HepG2 (cell line): ENCODE measurements around the gene ZNRF3. TPM values are rescaled to one million over a fixed set of nuclear protein-coding genes. Genes with fewer than 3 reads are reported as not detected.

ENCODE experiments used
- FOSL1 ChIP-seq: sonication (generic); formaldehyde crosslinking; IDR thresholded peaks from 2 replicates; pipeline ENCODE4 v1.9.0; 2021; ENCODE audit warnings: missing genetic modification reagents, borderline replicate concordance
- GATA4 ChIP-seq: sonication (generic); IDR thresholded peaks from 2 replicates; pipeline ENCODE4 v1.6.1; 2016; ENCODE audit warnings: antibody characterized with exemption, low read depth, borderline replicate concordance
- HIVEP1 ChIP-seq: sonication (generic); formaldehyde crosslinking; IDR thresholded peaks from 2 replicates; pipeline ENCODE4 v1.4.0; 2020; ENCODE audit warnings: mild to moderate bottlenecking, missing genetic modification reagents
- HMG20A ChIP-seq: IDR thresholded peaks from 2 replicates; pipeline ENCODE4 v1.6.1; 2016; ENCODE audit warnings: borderline replicate concordance
- KMT2B ChIP-seq: IDR thresholded peaks from 2 replicates; pipeline ENCODE4 v1.6.1; 2016; ENCODE audit warnings: missing genetic modification reagents, missing compliant biosample characterization
- NFRKB ChIP-seq: fragments of 450-650 bp; IDR thresholded peaks from 2 replicates; pipeline ENCODE4 v1.6.1; 2017
- NFYB ChIP-seq: sonication (generic); formaldehyde crosslinking; IDR thresholded peaks from 2 replicates; pipeline ENCODE4 v1.4.0; 2020; ENCODE audit warnings: missing genetic modification reagents
- NRL ChIP-seq: sonication (generic); formaldehyde crosslinking; IDR thresholded peaks from 2 replicates; pipeline ENCODE4 v1.5.0; 2020; ENCODE audit warnings: missing genetic modification reagents, mild to moderate bottlenecking, moderate library complexity, borderline replicate concordance
- PCBP2 ChIP-seq: fragments of 200-400 bp; formaldehyde crosslinking; optimal IDR thresholded peaks from 2 replicates; pipeline ENCODE3; 2018; ENCODE audit warnings: low read length, low read depth; ENCODE audit not compliant: poor library complexity, severe bottlenecking
- PRMT3 ChIP-seq: sonication (generic); formaldehyde crosslinking; IDR thresholded peaks from 2 replicates; pipeline ENCODE4 v1.8.1; 2022; ENCODE audit warnings: low read depth, mild to moderate bottlenecking, moderate library complexity, missing genetic modification reagents, borderline replicate concordance
- RCOR2 ChIP-seq: IDR thresholded peaks from 2 replicates; pipeline ENCODE4 v1.6.1; 2016; ENCODE audit warnings: missing biosample characterization, missing genetic modification reagents
- SPEN ChIP-seq: sonication (generic); formaldehyde crosslinking; IDR thresholded peaks from 2 replicates; pipeline ENCODE4 v1.5.1; 2020; ENCODE audit warnings: low read depth, mild to moderate bottlenecking, missing genetic modification reagents
- TAF15 ChIP-seq: fragments of 200-400 bp; formaldehyde crosslinking; IDR thresholded peaks from one replicate; pipeline ENCODE4 v1.6.1; 2018; ENCODE audit warnings: mild to moderate bottlenecking, low read depth, low read length; ENCODE audit not compliant: poor library complexity, severe bottlenecking
- TCF7 ChIP-seq: sonication (generic); IDR thresholded peaks from 2 replicates; pipeline ENCODE4 v1.6.1; 2016; ENCODE audit warnings: antibody characterized with exemption, low read depth
- ZNF232 ChIP-seq: sonication (generic); formaldehyde crosslinking; IDR thresholded peaks from 2 replicates; pipeline ENCODE4 v1.4.0; 2020; ENCODE audit warnings: missing genetic modification reagents, borderline replicate concordance
- ZNF260 ChIP-seq: sonication (generic); formaldehyde crosslinking; IDR thresholded peaks from 2 replicates; pipeline ENCODE4 v1.4.0; 2020; ENCODE audit warnings: missing genetic modification reagents, low read depth, mild to moderate bottlenecking, borderline replicate concordance
- ZNF567 ChIP-seq: sonication (generic); formaldehyde crosslinking; IDR thresholded peaks from 2 replicates; pipeline ENCODE4 v1.8.1; 2023; ENCODE audit warnings: mild to moderate bottlenecking, missing genetic modification reagents, borderline replicate concordance
- ZNF572 ChIP-seq: sonication (generic); formaldehyde crosslinking; IDR thresholded peaks from 2 replicates; pipeline ENCODE4 v1.5.1; 2020; ENCODE audit warnings: mild to moderate bottlenecking, missing genetic modification reagents
- polyA plus RNA-seq, 8 experiments: library from polyadenylated mRNA; depleted of rRNA in 3 of 8; stranded (reverse) in 7 of 8; unstranded in 1 of 8; fragments of >200 nt; fragmentation: Illumina TruSeq in 4 of 8; extraction: Trizol in 4 of 8; gene quantifications; 2 replicates each; pipeline versions ENCODE4 v1.2.1 to v1.2.3, GENCODE V29; 2011 to 2016; ENCODE audit warnings: low read depth in 4 of 8, missing spikeins in 1 of 8, mixed read lengths in 1 of 8; ENCODE audit not compliant: insufficient read depth in 1 of 8
- total RNA-seq, 5 experiments: library from RNA; depleted of rRNA; stranded (reverse); fragments of >200 nt; fragmentation: Illumina TruSeq; extraction: Trizol; gene quantifications; 2 replicates each; pipeline ENCODE4 v1.2.3, GENCODE V29; 2016; ENCODE audit warnings: low read depth in 1 of 5
- TF ChIP-seq, protein P1 (sequence below): IDR thresholded peaks from 2 replicates; pipeline ENCODE4 v1.6.1; 2016; ENCODE audit warnings: missing compliant biosample characterization, missing genetic modification reagents, borderline replicate concordance
- TF ChIP-seq, protein P2 (sequence below): sonication (generic); formaldehyde crosslinking; IDR thresholded peaks from 2 replicates; pipeline ENCODE4 v1.5.0; 2020; ENCODE audit warnings: mild to moderate bottlenecking, missing genetic modification reagents
- TF ChIP-seq, protein P3 (sequence below): IDR thresholded peaks from 2 replicates; pipeline ENCODE4 v1.6.1; 2018; ENCODE audit warnings: missing genetic modification reagents
- TF ChIP-seq, protein P4 (sequence below): sonication (generic); formaldehyde crosslinking; conservative IDR thresholded peaks from 2 replicates; pipeline ENCODE4 v1.4.0; 2020; ENCODE audit warnings: missing genetic modification reagents

ZNRF3 gene
- total and polyA plus RNA-seq, 2 of the 13 experiments (the other 11 are each of a cell fraction or from before 2014, with no cell fraction given), result 20.3 to 36.7 TPM

DNA sequence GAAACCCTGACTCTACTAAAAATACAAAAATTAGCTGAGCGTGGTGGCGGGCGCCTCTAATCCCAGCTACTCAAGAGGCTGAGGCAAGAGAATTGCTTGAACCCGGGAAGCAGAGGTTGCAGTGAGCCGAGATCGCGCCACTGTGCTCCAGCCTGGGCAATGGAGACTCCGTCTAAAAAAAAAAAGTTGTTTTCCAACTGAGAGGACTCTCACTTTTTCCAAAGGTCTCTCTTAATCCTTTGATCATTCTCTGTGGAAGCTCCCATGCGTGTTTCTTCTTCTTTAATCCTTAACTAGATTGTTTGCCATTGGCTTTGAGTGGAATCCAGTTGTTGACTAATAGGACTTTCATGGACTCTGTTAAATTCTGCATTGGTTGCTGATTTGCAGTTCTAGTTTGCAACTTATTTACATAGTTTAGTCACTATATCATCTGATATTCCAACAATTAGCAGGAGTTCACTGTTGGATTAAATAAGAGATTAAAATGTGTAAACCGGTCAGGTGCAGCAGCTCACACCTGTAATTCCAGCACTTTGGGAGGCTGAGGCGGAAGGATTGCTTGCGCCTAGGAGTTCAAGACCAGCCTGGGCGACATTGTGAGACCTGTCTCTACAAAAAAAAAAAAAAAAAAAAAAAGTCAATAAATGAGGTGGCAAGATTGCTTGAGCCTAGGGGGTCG, 98.6 kb downstream of the ZNRF3 start (continued):
- TF ChIP-seq, protein P1, sequence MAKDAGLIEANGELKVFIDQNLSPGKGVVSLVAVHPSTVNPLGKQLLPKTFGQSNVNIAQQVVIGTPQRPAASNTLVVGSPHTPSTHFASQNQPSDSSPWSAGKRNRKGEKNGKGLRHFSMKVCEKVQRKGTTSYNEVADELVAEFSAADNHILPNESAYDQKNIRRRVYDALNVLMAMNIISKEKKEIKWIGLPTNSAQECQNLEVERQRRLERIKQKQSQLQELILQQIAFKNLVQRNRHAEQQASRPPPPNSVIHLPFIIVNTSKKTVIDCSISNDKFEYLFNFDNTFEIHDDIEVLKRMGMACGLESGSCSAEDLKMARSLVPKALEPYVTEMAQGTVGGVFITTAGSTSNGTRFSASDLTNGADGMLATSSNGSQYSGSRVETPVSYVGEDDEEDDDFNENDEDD (CRISPR knock-in tag), result no peak
- TF ChIP-seq HMG20A (CRISPR knock-in tag), result peak; percentile 80; the same call in 1 of the 2 replicates
- no peak for TF ChIP-seq PRMT3 (CRISPR knock-in tag)
- TF ChIP-seq ZNF567, result no peak
- TF ChIP-seq ZNF572 (CRISPR knock-in tag), result no peak
- TF ChIP-seq FOSL1 (CRISPR knock-in tag), result peak; percentile 43; the same call in 1 of the 2 replicates
- no peak for TF ChIP-seq ZNF260 (CRISPR knock-in tag)
- TF ChIP-seq TCF7, result peak; percentile 97
- TF ChIP-seq NFYB (CRISPR knock-in tag), result no peak; the same call in 1 of the 2 replicates
- no peak for TF ChIP-seq PCBP2
- no peak for TF ChIP-seq GATA4
- no peak for TF ChIP-seq ZNF232
- TF ChIP-seq HIVEP1 (CRISPR knock-in tag), result no peak
- peak; percentile 13; the same call in 1 of the 2 replicates for TF ChIP-seq KMT2B (CRISPR knock-in tag)
- no peak for TF ChIP-seq TAF15
- TF ChIP-seq, protein P2, sequence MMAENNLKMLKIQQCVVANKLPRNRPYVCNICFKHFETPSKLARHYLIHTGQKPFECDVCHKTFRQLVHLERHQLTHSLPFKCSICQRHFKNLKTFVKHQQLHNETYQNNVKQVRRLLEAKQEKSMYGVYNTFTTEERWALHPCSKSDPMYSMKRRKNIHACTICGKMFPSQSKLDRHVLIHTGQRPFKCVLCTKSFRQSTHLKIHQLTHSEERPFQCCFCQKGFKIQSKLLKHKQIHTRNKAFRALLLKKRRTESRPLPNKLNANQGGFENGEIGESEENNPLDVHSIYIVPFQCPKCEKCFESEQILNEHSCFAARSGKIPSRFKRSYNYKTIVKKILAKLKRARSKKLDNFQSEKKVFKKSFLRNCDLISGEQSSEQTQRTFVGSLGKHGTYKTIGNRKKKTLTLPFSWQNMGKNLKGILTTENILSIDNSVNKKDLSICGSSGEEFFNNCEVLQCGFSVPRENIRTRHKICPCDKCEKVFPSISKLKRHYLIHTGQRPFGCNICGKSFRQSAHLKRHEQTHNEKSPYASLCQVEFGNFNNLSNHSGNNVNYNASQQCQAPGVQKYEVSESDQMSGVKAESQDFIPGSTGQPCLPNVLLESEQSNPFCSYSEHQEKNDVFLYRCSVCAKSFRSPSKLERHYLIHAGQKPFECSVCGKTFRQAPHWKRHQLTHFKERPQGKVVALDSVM, result peak; percentile 78
- TF ChIP-seq NRL, result no peak
- TF ChIP-seq, protein P3, sequence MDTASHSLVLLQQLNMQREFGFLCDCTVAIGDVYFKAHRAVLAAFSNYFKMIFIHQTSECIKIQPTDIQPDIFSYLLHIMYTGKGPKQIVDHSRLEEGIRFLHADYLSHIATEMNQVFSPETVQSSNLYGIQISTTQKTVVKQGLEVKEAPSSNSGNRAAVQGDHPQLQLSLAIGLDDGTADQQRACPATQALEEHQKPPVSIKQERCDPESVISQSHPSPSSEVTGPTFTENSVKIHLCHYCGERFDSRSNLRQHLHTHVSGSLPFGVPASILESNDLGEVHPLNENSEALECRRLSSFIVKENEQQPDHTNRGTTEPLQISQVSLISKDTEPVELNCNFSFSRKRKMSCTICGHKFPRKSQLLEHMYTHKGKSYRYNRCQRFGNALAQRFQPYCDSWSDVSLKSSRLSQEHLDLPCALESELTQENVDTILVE (CRISPR knock-in tag), result 0 out of 2 replicates have a peak, but pooled peaks have one; percentile 34
- no peak for TF ChIP-seq SPEN (CRISPR knock-in tag)
- no peak for TF ChIP-seq NFRKB
- TF ChIP-seq, protein P4, sequence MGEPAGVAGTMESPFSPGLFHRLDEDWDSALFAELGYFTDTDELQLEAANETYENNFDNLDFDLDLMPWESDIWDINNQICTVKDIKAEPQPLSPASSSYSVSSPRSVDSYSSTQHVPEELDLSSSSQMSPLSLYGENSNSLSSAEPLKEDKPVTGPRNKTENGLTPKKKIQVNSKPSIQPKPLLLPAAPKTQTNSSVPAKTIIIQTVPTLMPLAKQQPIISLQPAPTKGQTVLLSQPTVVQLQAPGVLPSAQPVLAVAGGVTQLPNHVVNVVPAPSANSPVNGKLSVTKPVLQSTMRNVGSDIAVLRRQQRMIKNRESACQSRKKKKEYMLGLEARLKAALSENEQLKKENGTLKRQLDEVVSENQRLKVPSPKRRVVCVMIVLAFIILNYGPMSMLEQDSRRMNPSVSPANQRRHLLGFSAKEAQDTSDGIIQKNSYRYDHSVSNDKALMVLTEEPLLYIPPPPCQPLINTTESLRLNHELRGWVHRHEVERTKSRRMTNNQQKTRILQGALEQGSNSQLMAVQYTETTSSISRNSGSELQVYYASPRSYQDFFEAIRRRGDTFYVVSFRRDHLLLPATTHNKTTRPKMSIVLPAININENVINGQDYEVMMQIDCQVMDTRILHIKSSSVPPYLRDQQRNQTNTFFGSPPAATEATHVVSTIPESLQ (CRISPR knock-in tag), result no peak
- peak; percentile 86 for TF ChIP-seq RCOR2 (CRISPR knock-in tag)
